ENCODE data around the gene PAK5. TPM values are rescaled to one million over a fixed set of nuclear protein-coding genes. Genes with fewer than 3 reads are reported as not detected.

Gene PAK5
- total RNA-seq, 2 experiments from 2014 or later, result not detected

- H3K4me3 Mint-ChIP-seq, result no peak overlapping the region
- ChIA-PET CTCF (no interaction called here), POLR2A (no interaction called here)
Observed at GRCh38 chr20:9817654-9818053, 21.2 kb downstream of the PAK5 start.

GRCh38 chr20:9815632-9816031, 23.2 kb downstream of the PAK5 start:
- Mint-ChIP-seq H3K4me3 (no peak overlapping the region), H3K9me3 (peaks cover 3% of the 10 kb centered on the region), H3K36me3 (ENCODE audit: low read depth) (no peaks in the 10 kb centered on the region), H3K27me3 (no peaks in the 10 kb centered on the region), H3K4me1 (no peaks in the 10 kb centered on the region), H3K27ac (no peak overlapping the region)
- CTCF ChIA-PET, result no interaction called here
- DNase-seq, result no peak
- POLR2A ChIA-PET, result no interaction called here

More at GRCh38 chr20:9817654-9818053, 21.2 kb downstream of the PAK5 start:
- no peaks in the 10 kb centered on the region for H3K36me3 Mint-ChIP-seq (ENCODE audit: low read depth)
- H3K9me3 Mint-ChIP-seq, result peaks cover 4% of the 10 kb centered on the region
- H3K4me1 Mint-ChIP-seq, result no peaks in the 10 kb centered on the region
- H3K27ac Mint-ChIP-seq, result no peak overlapping the region
- H3K27me3 Mint-ChIP-seq, result no peaks in the 10 kb centered on the region
- no peak for DNase-seq

- POLR2A ChIA-PET, result no interaction called here
- Mint-ChIP-seq H3K36me3 (ENCODE audit: low read depth) (no peaks in the 10 kb centered on the region), H3K27ac (no peak overlapping the region), H3K4me3 (no peak overlapping the region), H3K27me3 (no peaks in the 10 kb centered on the region), H3K9me3 (no peaks in the 10 kb centered on the region), H3K4me1 (no peaks in the 10 kb centered on the region)
- DNase-seq, result no peak
- CTCF ChIA-PET, result no interaction called here
Observed at GRCh38 chr20:9810738-9811137, 28.1 kb downstream of the PAK5 start.

- H3K4me3 Mint-ChIP-seq, result no peak overlapping the region
Observed at GRCh38 chr20:9809271-9809670, 29.6 kb downstream of the PAK5 start.

GRCh38 chr20:9808166-9808565, 30.7 kb downstream of the PAK5 start:
- no peaks in the 10 kb centered on the region for H3K36me3 Mint-ChIP-seq (ENCODE audit: low read depth)
- no peaks in the 10 kb centered on the region for H3K9me3 Mint-ChIP-seq
- no peak for DNase-seq
- CTCF ChIA-PET, result no interaction called here
- H3K4me1 Mint-ChIP-seq, result no peaks in the 10 kb centered on the region
- H3K4me3 Mint-ChIP-seq, result no peak overlapping the region
- H3K27ac Mint-ChIP-seq, result no peak overlapping the region
- POLR2A ChIA-PET, result no interaction called here
- H3K27me3 Mint-ChIP-seq, result no peaks in the 10 kb centered on the region

More at GRCh38 chr20:9809271-9809670, 29.6 kb downstream of the PAK5 start:
- Mint-ChIP-seq H3K36me3 (ENCODE audit: low read depth) (no peaks in the 10 kb centered on the region), H3K27ac (no peak overlapping the region), H3K9me3 (no peaks in the 10 kb centered on the region), H3K4me1 (no peaks in the 10 kb centered on the region), H3K27me3 (no peaks in the 10 kb centered on the region)
- POLR2A ChIA-PET, result no interaction called here
- CTCF ChIA-PET, result no interaction called here
- no peak for DNase-seq

- Mint-ChIP-seq H3K27ac (no peak overlapping the region), H3K4me3 (no peak overlapping the region), H3K9me3 (no peaks in the 10 kb centered on the region), H3K36me3 (ENCODE audit: low read depth) (no peaks in the 10 kb centered on the region), H3K27me3 (no peaks in the 10 kb centered on the region), H3K4me1 (no peaks in the 10 kb centered on the region)
- ChIA-PET CTCF (no interaction called here), POLR2A (no interaction called here)
- DNase-seq, result no peak
Observed at GRCh38 chr20:9807136-9807535, 31.7 kb downstream of the PAK5 start.

- no peak overlapping the region for H3K27ac Mint-ChIP-seq
- no peaks in the 10 kb centered on the region for H3K27me3 Mint-ChIP-seq
- H3K4me3 Mint-ChIP-seq, result no peak overlapping the region
- DNase-seq, result no peak
- no peaks in the 10 kb centered on the region for H3K9me3 Mint-ChIP-seq
- H3K36me3 Mint-ChIP-seq (ENCODE audit: low read depth), result no peaks in the 10 kb centered on the region
- CTCF ChIA-PET, result no interaction called here
- POLR2A ChIA-PET, result no interaction called here
- H3K4me1 Mint-ChIP-seq, result no peaks in the 10 kb centered on the region
Observed at GRCh38 chr20:9800421-9800820, 38.5 kb downstream of the PAK5 start.

GRCh38 chr20:9794831-9795230, 44.0 kb downstream of the PAK5 start:
- CTCF ChIA-PET, result no interaction called here
- H3K27ac Mint-ChIP-seq, result no peak overlapping the region

GRCh38 chr20:9792674-9793073, 46.2 kb downstream of the PAK5 start:
- no peak overlapping the region for H3K4me3 Mint-ChIP-seq
- no peaks in the 10 kb centered on the region for H3K27me3 Mint-ChIP-seq
- CTCF ChIA-PET, result no interaction called here

More at GRCh38 chr20:9794831-9795230, 44.0 kb downstream of the PAK5 start:
- POLR2A ChIA-PET, result no interaction called here
- Mint-ChIP-seq H3K9me3 (peaks cover 9% of the 10 kb centered on the region), H3K27me3 (no peaks in the 10 kb centered on the region), H3K36me3 (ENCODE audit: low read depth) (no peaks in the 10 kb centered on the region), H3K4me3 (no peak overlapping the region), H3K4me1 (no peaks in the 10 kb centered on the region)
- DNase-seq, result no peak

GRCh38 chr20:9789131-9789530, 49.7 kb downstream of the PAK5 start:
- POLR2A ChIA-PET, result no interaction called here
- Mint-ChIP-seq H3K27me3 (no peaks in the 10 kb centered on the region), H3K27ac (no peak overlapping the region), H3K36me3 (ENCODE audit: low read depth) (no peaks in the 10 kb centered on the region), H3K4me3 (no peak overlapping the region), H3K4me1 (no peaks in the 10 kb centered on the region), H3K9me3 (peaks cover 9% of the 10 kb centered on the region)
- DNase-seq, result no peak
- CTCF ChIA-PET, result no interaction called here

More at GRCh38 chr20:9792674-9793073, 46.2 kb downstream of the PAK5 start:
- H3K9me3 Mint-ChIP-seq, result peaks cover 9% of the 10 kb centered on the region
- no peaks in the 10 kb centered on the region for H3K36me3 Mint-ChIP-seq (ENCODE audit: low read depth)
- DNase-seq, result no peak
- H3K4me1 Mint-ChIP-seq, result no peaks in the 10 kb centered on the region
- no peak overlapping the region for H3K27ac Mint-ChIP-seq
- POLR2A ChIA-PET, result no interaction called here

GRCh38 chr20:9775176-9775575, 63.7 kb downstream of the PAK5 start:
- Mint-ChIP-seq H3K4me1 (no peaks in the 10 kb centered on the region), H3K36me3 (ENCODE audit: low read depth) (no peaks in the 10 kb centered on the region), H3K4me3 (no peak overlapping the region), H3K27me3 (no peaks in the 10 kb centered on the region), H3K9me3 (peaks cover 2% of the 10 kb centered on the region), H3K27ac (no peak overlapping the region)
- CTCF ChIA-PET, result no interaction called here
- DNase-seq, result no peak
- POLR2A ChIA-PET, result no interaction called here

GRCh38 chr20:9769954-9770353, 68.9 kb downstream of the PAK5 start:
- Mint-ChIP-seq H3K4me1 (no peaks in the 10 kb centered on the region), H3K27me3 (no peaks in the 10 kb centered on the region), H3K4me3 (no peak overlapping the region), H3K27ac (no peak overlapping the region), H3K36me3 (ENCODE audit: low read depth) (no peaks in the 10 kb centered on the region), H3K9me3 (peaks cover 2% of the 10 kb centered on the region)
- CTCF ChIA-PET, result no interaction called here
- DNase-seq, result no peak
- POLR2A ChIA-PET, result no interaction called here

GRCh38 chr20:9761476-9761875, 77.4 kb downstream of the PAK5 start:
- Mint-ChIP-seq H3K27ac (no peak overlapping the region), H3K36me3 (ENCODE audit: low read depth) (no peaks in the 10 kb centered on the region), H3K9me3 (peaks cover 2% of the 10 kb centered on the region), H3K4me1 (no peaks in the 10 kb centered on the region), H3K4me3 (no peak overlapping the region), H3K27me3 (no peaks in the 10 kb centered on the region)
- POLR2A ChIA-PET, result no interaction called here
- CTCF ChIA-PET, result no interaction called here
- DNase-seq, result no peak

GRCh38 chr20:9759392-9759791, 79.5 kb downstream of the PAK5 start:
- Mint-ChIP-seq H3K4me3 (no peak overlapping the region), H3K36me3 (ENCODE audit: low read depth) (no peaks in the 10 kb centered on the region), H3K9me3 (peaks cover 2% of the 10 kb centered on the region), H3K27ac (no peak overlapping the region), H3K27me3 (no peaks in the 10 kb centered on the region), H3K4me1 (no peaks in the 10 kb centered on the region)
- DNase-seq, result no peak
- CTCF ChIA-PET, result no interaction called here
- POLR2A ChIA-PET, result no interaction called here

GRCh38 chr20:9758752-9759151, 80.1 kb downstream of the PAK5 start:
- no peak for DNase-seq
- Mint-ChIP-seq H3K27ac (no peak overlapping the region), H3K36me3 (ENCODE audit: low read depth) (no peaks in the 10 kb centered on the region), H3K27me3 (no peaks in the 10 kb centered on the region), H3K9me3 (peaks cover 2% of the 10 kb centered on the region), H3K4me1 (no peaks in the 10 kb centered on the region), H3K4me3 (no peak overlapping the region)
- ChIA-PET CTCF (no interaction called here), POLR2A (no interaction called here)
